ENCODE results near the gene ROM1.
"Not testable (repeated sequence)": the region's sequence is repeated elsewhere in the genome, so short reads cannot be mapped to it uniquely, and the experiment has no call there.

The ROM1 gene, protein sequence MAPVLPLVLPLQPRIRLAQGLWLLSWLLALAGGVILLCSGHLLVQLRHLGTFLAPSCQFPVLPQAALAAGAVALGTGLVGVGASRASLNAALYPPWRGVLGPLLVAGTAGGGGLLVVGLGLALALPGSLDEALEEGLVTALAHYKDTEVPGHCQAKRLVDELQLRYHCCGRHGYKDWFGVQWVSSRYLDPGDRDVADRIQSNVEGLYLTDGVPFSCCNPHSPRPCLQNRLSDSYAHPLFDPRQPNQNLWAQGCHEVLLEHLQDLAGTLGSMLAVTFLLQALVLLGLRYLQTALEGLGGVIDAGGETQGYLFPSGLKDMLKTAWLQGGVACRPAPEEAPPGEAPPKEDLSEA

DNA sequence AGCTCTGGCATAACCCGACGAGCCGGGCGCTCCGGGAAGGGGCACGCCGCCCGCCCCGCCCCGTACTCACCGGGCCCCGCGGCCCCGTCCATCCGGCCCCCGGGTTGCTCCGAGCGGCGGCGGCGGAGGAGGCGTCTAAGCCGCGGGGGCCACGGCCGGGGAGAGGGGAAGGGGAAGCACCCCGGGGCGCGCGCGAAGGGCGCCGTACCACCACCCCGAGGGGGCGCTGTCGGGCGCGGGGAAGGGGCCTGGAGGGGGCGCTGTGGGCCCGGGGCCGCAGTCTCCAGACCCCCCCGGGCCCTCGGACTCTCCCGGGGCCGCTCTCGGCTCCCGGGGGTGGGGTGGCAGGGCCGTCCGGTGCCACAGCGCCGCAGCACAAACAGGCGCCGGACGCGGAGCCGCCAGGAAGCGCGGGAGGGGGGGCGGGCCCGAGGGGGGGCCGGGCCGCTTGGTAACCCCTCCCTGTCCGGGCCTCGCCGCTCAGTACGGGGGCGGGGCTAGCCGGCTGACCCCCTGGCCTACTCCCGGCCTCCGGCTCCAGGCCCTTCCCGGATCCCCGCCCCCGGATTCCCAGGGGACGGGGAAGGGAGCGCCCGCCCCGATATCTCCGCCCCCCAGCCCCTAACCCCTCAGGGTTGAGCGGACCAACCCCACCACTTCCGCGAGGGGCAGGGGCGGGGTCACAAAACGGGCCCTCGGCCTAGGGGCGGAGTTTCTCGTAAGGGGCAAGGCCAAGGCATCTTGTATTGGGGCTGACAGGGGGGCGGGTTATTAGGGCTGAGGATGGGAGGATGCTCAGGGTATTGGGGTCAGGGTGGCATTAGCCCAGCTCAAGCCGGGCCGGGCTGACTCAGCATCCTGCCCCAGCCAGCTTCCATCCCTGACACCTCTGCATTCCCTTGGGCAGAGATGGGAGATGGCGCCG, at the start of gene ROM1, which contains the start of gene EML3:
ROM1 (plus strand) TSS at position 892 of the 925 bp plus-strand sequence; CDS start at position 917, 25 bp downstream.
EML3 (minus strand) TSS at position 410 of the 925 bp plus-strand sequence; CDS start at position 92, 318 bp downstream.
- peak in 50 of 51 donors; percentile 50 to 97 (median 80) for DNase-seq

DNA sequence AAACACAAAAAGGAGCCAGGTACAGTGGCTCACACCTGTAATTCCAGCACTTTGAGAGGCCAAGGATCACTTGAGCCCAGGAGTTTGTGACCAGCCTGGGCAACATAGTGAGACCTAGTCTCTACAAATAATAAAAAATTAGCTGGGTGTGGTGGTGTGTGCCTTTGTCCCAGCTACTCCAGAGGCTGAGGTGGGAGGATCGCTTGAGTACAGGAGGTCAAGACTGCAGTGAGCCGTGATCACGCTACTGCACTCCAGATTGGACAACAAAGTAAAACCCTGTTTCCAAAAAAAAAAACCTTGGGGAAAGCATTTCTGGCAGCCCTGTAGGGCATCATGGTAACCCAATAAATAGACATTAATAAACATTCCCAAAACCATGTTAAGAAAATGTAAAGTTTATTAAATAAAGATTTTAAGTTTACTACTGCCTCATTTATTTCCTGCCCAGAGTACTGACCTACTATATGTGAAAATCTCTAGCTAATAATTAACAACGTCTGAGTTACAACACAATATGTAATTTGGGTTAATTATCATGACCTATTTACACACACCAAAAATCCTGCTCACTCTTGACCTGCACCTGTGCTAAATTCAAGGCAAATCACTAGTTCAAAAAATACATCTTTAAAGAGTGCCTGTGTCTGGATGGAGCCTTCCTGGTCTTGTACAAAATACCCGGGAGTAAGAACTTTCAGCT, 47.8 kb upstream of the ROM1 start:
- no peak for DNase-seq

DNA sequence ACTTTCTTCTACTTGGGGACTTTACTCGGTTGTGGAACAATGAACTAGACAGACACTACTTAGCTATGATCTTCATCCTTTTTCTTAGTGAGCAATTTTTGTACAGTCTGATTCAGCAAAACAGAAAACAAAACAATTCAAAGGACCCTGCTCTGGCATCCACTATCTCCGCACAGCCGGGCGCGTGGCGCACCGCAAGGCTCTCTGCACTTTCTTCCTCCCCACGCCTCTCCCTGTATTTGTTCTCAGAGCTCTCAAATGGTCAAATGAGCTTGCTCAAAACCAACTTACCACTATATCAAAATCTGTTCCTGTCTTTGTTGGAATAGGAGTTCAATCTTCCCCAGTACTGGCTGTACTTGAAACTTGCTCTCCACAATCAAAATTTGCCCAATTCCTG, 46.8 kb upstream of the ROM1 start:
- DNase-seq, result no peak

DNA sequence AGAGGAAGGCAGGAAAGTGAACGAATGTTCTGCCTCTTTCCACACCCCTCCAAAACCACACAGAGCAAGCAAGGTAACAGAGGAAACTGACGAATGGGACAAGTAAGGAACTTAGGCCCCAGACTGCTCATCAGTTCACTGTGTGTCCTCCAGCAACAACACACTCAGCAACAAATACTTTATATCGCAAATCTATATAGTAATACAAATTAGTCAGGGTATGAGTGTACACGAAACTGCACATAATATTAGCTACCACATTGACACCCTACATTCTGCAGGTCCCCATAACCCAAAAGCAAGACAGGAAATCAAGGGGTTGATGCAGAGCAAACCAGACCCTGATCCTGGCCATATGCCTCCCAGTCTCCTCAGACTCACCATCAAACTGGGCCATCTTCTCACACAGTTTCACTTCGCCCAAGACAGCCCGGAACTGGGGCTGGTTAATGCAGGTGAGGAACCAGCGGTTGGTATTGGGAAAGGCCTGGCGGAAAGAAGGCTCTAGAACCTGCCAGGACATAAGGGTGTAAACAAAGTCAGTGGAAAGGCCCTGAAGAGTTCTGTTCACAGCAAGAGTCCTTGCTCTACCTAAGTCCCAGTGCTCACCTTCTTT, 45.9 kb upstream of the ROM1 start:
- no peak for DNase-seq

DNA sequence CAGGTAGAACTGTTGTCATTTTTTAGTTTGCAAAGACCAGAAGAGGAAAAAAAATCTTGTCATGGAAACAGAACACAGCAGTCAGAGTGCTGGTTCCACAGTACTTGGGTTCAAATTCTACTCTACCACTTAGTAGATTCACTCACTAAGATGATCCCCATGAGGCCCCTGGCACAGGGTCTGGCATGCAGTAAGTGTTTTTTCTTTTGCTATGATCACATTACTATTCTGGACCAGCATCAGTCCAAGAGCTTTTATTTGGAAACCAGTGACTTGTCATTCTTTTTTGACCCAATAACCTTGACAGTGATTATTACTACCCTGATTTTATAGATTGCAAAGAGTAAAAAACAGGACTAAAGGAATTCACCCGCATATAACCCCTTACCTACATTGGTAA, 43.4 kb upstream of the ROM1 start:
- no peak for DNase-seq

DNA sequence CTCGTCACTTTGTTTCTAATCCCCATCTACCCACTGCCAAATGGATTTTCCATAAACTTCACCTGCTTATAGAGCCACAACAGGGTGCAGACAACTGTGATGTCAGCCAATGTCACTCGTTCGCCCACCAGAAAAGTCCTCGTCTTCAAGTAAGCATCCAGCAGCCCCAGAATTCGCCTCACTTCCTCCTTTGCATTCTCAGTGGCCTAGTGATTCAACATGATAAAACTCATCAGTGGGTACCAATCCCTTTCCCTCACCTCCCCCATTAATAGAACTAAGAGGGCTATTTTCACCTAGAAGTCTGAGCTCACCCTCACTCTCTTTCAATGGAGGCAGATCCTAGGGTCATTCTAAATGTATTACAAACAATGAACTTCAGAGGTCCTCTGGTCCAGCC, 42.2 kb upstream of the ROM1 start:
- not testable (repeated sequence) for DNase-seq

DNA sequence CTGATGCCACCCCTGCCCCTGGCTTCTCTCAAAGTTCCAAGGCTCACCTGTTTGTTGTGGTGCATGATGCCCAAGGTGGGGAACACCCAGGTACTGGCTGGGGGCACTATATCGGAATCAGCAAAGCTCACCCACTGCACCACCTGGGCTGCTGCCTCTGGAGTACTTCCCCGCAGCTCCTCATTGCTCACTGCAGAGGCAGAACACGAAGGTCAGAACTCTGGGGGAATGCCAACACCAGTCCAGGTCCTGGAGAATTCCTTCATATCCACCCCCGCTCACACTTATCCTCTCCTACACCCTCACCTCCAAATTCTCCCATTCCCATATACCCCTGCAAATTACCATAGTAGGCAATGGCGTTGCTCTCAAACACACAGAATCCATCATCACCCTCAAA, 41.6 kb upstream of the ROM1 start:
- DNase-seq, result not testable (repeated sequence)

DNA sequence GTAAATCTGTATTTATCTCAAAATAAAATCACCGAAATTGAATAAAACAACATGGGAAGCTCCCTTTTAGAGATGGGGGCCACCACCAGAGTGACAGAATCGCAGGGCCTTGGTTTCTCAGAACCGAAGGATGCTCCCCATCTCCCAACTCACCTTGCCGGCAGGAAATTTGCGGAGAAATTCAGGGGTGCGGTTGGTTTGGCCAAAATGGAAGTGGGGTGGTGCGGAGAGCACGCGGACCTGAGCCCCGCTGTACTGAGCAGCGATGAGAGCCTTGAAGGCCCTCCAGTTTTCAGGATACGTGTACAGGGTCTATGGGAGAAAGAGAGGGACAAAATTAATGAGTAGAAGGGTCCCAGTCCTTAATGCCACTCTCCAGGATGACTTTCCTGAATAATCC, 40.6 kb upstream of the ROM1 start:
- no peak for DNase-seq

DNA sequence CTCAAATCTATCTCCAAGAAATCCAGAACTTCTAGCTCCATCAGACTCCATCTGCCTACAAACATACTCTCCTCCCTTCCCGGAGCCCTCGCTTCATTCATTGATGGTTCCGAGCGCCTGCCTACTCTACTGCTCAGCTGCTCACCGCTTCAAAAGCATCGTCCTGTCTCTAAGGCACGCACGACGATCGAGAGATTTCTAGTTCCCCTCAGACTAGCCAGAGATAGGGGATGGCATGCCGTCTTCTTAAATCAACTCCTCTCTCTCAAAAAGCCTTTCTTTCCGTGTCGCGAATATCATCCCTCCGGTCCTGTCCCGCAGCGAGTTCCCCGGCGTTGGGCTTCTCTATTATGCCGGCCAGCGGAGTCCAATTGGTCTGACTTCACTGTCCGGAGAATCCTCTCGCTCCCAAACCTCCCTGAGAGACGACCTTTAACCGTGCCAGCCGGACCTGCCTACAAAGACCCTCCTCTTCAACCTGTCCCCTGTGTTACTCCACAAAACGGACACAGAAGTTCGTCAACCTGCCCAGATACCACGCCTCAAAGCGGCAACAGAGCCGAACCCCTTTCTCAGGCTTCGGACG, 40.0 kb upstream of the ROM1 start:
- DNase-seq, result peak in 10 of 51 donors; percentile 36 to 71 (median 48)

DNA sequence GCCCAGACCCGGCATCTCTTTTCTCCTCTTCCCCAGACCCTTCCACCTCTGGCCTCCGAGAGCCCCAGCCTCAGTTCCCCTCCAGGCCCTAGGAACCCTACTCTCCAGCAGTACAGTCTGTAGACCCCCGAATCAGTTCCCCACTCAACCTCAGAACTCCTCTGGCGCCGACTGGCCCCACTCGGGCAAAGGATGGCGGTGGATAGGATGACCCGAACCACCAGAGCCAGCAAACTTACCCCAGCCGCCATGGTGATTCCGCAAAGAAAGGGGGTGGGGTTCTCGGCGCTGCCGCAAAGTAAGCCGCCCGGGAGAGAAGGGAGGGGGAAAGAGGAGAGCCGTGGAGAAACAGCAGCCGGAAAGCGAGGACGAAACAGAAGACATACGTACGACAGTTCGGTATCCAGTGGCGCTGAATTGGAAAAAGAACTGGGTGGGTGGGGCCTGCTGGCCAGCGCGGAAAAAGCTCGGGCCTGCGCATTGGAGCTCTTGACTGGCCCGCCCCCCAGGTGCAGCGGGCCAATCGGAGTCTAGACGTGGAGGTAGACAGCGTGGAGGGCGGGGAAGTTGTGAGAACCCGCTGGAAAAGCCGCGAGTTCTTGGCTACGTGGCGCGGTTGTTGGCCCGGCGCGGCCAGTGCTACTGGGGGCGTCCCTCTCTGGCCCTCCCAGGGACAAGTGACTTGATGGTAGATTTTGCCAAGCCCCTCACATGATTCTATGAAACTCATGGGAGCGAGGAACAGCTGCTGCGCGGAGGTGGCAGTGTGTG, 39.3 kb upstream of the ROM1 start, which contains the start of gene EEF1G:
EEF1G (minus strand) TSS at position 300 of the 771 bp plus-strand sequence; CDS start at position 251, 49 bp downstream.
- peak; percentile 87 to 99 (median 97) for DNase-seq

DNA sequence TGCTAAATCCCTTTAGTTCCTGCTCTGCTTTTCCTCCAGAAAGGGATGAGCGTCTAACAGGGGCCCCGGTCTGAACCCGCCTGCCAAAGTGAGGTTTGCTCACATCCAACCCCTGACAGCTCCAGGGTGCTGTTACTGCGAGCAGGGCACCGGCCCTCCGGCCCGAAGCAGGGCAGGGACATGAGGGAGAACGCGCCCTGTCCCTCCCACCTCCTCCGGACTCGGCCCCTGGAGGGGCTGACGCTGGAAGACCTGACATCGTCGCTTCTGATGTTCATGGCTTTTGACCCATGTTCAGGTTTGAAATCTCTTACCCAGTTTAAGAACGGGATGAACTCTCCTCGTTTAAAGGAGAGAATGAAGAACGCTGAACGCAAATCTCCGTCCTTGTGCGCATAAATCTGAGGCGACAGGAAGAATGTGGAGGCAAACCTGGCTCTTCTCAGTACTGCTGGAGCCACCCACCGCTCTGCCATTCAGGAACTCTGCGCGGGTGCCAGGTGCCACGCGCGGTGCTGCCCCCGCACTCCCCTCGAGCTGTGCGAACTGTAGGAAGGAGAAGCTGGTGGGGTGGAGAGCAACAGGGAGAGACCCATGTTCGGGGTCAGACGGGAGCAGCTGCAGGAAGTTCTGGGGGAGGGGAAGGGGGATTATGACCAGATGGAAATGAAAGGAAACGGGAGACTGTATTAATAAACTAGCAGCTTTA, 38.5 kb upstream of the ROM1 start:
- DNase-seq, result peak in 15 of 51 donors; percentile 13 to 74 (median 48)

DNA sequence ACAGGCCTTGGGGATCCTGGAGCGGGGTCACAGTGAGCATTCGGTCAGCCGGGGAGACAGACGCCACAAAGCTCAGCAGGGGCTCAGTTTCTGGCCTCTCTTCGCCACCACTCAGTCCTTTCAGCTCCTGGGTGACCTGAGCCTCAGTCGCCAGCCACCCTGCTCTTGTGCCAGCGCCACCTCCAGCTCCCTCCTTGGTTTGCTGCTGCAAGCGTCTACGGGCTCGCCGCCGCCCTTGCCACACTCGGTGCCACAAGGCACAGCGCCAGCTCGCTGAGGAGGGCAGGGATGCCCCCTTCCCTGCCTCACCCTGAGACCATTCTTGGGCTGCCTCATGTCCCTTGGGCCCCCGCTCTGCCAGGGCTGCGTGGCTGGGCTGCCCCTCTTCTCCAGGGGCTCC, 37.9 kb upstream of the ROM1 start:
- DNase-seq, result no peak

DNA sequence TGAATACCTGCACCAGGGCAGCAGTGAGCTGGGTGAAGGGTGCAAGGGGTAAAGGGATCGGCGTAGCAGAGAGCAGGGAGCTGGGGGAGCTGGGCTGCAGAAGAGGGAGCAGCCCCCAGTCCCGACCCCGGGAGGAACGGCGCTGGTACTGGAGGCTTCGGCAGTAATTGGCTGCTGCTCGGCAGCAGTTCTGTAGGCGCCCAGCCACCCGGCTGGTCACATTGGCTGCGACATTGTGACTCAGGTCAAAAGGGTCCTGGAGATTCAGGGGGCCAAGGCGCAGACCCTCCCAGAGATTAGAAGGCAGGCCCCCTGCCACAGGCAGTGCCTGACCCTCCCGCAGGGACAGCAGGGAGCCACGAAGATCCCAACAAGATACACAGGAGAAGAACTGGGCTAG, 37.2 kb upstream of the ROM1 start:
- no peak for DNase-seq

DNA sequence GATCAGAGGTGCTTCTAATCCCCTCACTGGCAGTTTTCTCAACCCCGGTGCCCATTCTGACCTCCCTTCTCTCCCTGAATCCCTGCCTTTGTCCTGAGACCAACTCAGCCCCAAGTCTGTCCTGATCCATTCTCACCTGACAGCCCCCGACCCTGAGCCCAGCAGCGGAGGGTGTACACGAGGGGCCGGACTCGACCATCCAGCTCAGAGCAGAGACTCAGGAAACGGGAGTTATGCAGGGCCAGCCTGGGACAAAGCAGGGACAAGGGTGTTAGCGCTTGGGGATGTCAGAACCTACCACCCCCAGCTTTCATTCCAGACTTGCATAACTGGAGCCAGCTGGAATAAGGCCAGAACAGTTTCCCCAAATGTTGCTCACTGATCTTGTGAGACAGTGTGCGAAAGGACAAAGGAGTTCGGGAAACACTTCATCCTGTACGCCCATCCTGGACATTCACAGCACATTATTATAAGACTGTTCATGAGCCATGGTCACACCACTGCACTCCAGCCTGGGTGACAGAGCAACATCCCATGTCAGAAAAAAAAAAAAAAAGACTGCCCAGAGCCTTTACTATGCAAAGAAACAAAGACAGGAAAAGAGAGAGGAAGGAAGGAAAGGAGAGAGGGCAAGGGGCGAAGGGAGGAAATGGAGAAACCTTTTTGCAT, 35.9 kb upstream of the ROM1 start:
- DNase-seq, result no peak

DNA sequence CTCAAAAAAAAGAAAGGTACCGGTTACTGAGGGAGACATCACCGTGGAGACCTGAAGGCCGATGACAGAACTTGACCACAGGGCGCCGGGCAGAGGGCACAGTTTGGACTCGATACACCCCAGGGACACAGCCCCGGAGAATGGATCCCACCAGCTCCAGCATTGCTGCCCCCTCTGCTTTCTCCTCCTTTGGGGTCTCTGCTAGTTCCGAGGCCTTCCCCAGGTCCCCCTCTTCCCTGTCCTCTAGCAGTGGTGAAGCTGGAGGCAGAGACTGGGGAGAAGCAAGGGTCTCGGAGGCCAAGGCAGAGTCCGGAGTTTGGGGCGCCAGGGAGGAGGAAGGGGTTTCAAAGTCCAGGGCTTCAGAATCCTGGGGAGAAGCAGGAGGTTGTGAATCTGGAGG, 34.5 kb upstream of the ROM1 start:
- no peak for DNase-seq

DNA sequence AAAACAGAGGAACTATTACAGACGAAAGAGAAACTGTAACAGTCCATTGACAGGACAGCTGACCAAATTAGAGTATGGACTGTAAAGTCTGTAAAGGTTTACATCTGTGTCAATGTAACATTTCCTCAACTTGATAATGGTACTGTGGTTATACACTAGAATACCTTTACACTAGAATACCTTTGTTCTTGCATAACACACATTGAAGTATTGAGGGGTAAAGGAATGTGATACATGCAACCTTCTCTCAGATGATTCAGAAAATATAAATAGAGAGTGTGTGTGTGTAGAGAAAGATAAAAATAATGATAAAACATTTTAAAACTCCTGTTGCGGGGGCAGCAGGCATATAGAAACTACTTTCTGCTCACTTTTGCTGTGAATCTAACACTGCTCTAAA, 33.8 kb upstream of the ROM1 start:
- DNase-seq, result no peak

DNA sequence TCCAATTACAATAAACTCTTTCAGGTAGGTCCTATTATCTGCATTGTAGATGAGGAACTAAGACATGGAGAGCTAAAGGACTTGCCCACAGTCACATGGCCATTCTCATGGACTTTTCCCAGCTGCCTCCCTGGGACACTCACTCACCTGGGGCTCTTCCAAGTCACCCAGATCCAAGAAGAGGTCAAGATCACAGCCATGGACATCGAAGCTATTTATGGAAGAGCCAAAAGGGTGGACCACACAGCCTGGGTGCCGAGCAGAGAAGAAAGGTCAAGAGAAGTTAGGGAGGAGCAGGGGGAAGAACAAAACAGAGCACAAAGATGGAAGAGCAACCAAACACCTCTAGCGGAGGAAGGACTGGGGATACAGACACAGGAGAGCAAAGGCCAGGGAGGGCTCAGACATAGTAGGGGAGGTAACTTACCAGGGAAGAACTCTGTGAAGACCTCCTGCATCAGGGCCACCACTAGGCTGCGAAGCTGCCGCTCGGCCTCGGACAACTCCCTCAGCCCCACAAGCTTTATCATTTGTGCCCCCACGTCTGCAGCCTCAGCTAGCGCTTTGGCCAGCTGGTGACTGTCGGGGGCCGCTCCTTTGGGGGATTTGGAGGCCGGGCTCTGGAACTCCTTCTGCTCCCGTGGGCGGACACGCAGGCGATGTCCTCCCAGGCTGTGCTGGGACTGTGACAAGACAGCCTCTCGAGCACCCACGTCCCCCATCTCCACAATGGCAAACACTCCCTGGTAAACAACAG, 31.9 kb upstream of the ROM1 start:
- DNase-seq, result no peak

DNA sequence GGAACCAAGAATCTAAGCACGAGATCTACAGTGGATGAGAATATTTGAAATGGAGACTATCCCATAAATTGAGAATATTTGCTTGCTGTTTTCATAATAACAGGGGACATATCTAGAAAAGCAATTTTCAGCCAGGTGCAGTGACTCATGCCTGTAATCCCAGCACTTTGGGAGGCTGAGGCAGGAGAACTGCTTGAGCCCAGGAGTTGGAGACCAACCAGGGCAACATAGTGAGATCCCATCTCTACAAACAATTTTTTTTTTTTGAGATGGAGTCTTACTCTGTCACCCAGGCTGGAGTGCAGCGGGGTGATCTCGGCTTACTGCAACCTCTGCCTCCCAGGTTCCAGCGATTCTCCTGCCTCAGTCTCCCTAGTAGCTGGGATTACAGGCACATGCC, 31.3 kb upstream of the ROM1 start:
- DNase-seq, result not testable (repeated sequence)

Data from hypothalamus (tissue), 51 donors.